ENCODE results near the gene LSM4. TPM values are rescaled to one million over a fixed set of nuclear protein-coding genes. Genes with fewer than 3 reads are reported as not detected.

LSM4 gene
- total and polyA plus RNA-seq, 2 experiments from 2014 or later: 591 to 637 TPM

GRCh38 chr19:18295034-18295451, 27.8 kb downstream of the LSM4 start:
- Histone ChIP-seq H3F3A (replicated peaks; ENCODE audit: low read depth) (peaks cover 22% of the 10 kb centered on the region), H2AFZ (no peak overlapping the region), H3K4me2 (no peak overlapping the region), H3K36me3 (ENCODE audit: insufficient read depth) (no peaks in the 10 kb centered on the region), H4K20me1 (replicated peaks; ENCODE audit: insufficient read depth) (no peaks in the 10 kb centered on the region), H3K4me1 (ENCODE audit: insufficient read depth) (peaks cover 33% of the 10 kb centered on the region), H3K9me2 (ENCODE audit: insufficient read depth) (no peaks in the 10 kb centered on the region), H3K27me3 (ENCODE audit: insufficient read depth) (no peaks in the 10 kb centered on the region), H3K27ac (ENCODE audit: low read depth) (no peak overlapping the region), H3K79me2 (replicated peaks; ENCODE audit: insufficient read depth) (no peaks in the 10 kb centered on the region; the same call in 1 of the 2 replicates), H3K4me3 (no peak overlapping the region)
- Mint-ChIP-seq H3K27ac (no peak overlapping the region), H3K27me3 (ENCODE audit: insufficient read depth, low read depth, poor library complexity) (peaks cover 19% of the 10 kb centered on the region), H3K4me3 (no peak overlapping the region), H3K36me3 (ENCODE audit: low read depth) (no peaks in the 10 kb centered on the region), H3K4me1 (peaks cover 26% of the 10 kb centered on the region), H3K9me3 (peaks cover 2% of the 10 kb centered on the region; the same call in 1 of the 3 replicates)
- ATAC-seq (no peak), DNase-seq (ENCODE audit: low spot score) (no peak)
- TF ChIP-seq, protein P1, sequence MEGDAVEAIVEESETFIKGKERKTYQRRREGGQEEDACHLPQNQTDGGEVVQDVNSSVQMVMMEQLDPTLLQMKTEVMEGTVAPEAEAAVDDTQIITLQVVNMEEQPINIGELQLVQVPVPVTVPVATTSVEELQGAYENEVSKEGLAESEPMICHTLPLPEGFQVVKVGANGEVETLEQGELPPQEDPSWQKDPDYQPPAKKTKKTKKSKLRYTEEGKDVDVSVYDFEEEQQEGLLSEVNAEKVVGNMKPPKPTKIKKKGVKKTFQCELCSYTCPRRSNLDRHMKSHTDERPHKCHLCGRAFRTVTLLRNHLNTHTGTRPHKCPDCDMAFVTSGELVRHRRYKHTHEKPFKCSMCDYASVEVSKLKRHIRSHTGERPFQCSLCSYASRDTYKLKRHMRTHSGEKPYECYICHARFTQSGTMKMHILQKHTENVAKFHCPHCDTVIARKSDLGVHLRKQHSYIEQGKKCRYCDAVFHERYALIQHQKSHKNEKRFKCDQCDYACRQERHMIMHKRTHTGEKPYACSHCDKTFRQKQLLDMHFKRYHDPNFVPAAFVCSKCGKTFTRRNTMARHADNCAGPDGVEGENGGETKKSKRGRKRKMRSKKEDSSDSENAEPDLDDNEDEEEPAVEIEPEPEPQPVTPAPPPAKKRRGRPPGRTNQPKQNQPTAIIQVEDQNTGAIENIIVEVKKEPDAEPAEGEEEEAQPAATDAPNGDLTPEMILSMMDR (conservative IDR thresholded peaks at IDR 0.05; ENCODE audit: low read depth in 2 of 2): no peak
- TF ChIP-seq EZH2 (IDR thresholded peaks at IDR 0.05; ENCODE audit: low read depth, unreplicated experiment) (no peak), EZH2phosphoT487 (IDR thresholded peaks at IDR 0.05; ENCODE audit: unreplicated experiment) (no peak), NANOG (IDR thresholded peaks at IDR 0.05; ENCODE audit: borderline replicate concordance) (no peak), STAT1 (IDR thresholded peaks at IDR 0.05; ENCODE audit: unreplicated experiment) (no peak), ZNF114 (CRISPR knock-in tag; IDR thresholded peaks at IDR 0.05) (no peak), ZNF331 (CRISPR knock-in tag; IDR thresholded peaks at IDR 0.05; ENCODE audit: low read depth) (no peak), CREB1 (CRISPR knock-in tag; IDR thresholded peaks at IDR 0.05; ENCODE audit: low read depth) (no peak), JUNB (IDR thresholded peaks at IDR 0.05; ENCODE audit: unreplicated experiment) (no peak)
- TF ChIP-seq, protein P2, sequence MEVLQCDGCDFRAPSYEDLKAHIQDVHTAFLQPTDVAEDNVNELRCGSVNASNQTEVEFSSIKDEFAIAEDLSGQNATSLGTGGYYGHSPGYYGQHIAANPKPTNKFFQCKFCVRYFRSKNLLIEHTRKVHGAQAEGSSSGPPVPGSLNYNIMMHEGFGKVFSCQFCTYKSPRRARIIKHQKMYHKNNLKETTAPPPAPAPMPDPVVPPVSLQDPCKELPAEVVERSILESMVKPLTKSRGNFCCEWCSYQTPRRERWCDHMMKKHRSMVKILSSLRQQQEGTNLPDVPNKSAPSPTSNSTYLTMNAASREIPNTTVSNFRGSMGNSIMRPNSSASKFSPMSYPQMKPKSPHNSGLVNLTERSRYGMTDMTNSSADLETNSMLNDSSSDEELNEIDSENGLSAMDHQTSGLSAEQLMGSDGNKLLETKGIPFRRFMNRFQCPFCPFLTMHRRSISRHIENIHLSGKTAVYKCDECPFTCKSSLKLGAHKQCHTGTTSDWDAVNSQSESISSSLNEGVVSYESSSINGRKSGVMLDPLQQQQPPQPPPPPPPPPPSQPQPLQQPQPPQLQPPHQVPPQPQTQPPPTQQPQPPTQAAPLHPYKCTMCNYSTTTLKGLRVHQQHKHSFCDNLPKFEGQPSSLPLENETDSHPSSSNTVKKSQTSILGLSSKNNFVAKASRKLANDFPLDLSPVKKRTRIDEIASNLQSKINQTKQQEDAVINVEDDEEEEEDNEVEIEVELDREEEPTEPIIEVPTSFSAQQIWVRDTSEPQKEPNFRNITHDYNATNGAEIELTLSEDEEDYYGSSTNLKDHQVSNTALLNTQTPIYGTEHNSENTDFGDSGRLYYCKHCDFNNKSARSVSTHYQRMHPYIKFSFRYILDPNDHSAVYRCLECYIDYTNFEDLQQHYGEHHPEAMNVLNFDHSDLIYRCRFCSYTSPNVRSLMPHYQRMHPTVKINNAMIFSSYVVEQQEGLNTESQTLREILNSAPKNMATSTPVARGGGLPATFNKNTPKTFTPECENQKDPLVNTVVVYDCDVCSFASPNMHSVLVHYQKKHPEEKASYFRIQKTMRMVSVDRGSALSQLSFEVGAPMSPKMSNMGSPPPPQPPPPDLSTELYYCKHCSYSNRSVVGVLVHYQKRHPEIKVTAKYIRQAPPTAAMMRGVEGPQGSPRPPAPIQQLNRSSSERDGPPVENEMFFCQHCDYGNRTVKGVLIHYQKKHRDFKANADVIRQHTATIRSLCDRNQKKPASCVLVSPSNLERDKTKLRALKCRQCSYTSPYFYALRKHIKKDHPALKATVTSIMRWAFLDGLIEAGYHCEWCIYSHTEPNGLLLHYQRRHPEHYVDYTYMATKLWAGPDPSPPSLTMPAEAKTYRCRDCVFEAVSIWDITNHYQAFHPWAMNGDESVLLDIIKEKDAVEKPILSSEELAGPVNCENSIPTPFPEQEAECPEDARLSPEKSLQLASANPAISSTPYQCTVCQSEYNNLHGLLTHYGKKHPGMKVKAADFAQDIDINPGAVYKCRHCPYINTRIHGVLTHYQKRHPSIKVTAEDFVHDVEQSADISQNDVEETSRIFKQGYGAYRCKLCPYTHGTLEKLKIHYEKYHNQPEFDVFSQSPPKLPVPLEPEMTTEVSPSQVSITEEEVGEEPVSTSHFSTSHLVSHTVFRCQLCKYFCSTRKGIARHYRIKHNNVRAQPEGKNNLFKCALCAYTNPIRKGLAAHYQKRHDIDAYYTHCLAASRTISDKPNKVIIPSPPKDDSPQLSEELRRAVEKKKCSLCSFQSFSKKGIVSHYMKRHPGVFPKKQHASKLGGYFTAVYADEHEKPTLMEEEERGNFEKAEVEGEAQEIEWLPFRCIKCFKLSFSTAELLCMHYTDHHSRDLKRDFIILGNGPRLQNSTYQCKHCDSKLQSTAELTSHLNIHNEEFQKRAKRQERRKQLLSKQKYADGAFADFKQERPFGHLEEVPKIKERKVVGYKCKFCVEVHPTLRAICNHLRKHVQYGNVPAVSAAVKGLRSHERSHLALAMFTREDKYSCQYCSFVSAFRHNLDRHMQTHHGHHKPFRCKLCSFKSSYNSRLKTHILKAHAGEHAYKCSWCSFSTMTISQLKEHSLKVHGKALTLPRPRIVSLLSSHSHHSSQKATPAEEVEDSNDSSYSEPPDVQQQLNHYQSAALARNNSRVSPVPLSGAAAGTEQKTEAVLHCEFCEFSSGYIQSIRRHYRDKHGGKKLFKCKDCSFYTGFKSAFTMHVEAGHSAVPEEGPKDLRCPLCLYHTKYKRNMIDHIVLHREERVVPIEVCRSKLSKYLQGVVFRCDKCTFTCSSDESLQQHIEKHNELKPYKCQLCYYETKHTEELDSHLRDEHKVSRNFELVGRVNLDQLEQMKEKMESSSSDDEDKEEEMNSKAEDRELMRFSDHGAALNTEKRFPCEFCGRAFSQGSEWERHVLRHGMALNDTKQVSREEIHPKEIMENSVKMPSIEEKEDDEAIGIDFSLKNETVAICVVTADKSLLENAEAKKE (CRISPR knock-in tag; IDR thresholded peaks at IDR 0.05): no peak

All from GM23338 (cell line).